Activated CD4-positive, alpha-beta T cell treated with anti-CD3 and anti-CD28 coated beads, Interleukin-10, Interleukin-2, amounts not matched to agents 100 ng/mL and 50 ng/mL, durations not matched to agents 16 hours and 8 hours (primary cell): ENCODE results near the gene SLC30A7.

ENCODE experiments used
- DNase-seq: peaks from one replicate; pipeline ENCODE4 v3.0.0-alpha.2; 2020

SLC30A7 gene

DNA sequence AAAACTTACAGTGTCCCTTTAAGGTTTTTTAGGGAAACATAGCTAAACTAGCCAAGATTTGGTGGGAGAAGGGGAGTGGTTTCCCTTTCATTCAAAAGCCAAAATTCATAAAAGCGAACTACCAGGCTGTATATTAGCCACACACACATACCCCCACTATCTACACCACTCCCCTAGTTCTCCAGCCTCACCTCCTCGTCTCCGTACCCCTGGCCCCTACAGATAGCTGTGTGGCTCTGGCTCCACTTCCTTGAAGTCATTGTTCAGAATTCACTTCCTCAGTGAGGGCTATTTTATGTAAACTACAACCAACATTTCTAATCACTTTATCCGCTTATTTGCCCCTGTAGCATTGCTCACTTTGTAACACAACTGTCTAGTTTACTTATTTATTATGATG, 135.0 kb downstream of the SLC30A7 start:
- DNase-seq = no peak
